SK-N-SH (cell line): ENCODE data around the gene RAPGEF1. TPM values are rescaled to one million over a fixed set of nuclear protein-coding genes. Genes with fewer than 3 reads are reported as not detected.

ENCODE experiments used
- CTCF ChIA-PET: fragments of 300-600, 350-600 bp; formaldehyde crosslinking; extraction: SDS; loops from one replicate; lab custom pipeline; 2021; lab: Yijun Ruan, JAX
- POLR2A ChIA-PET: fragments of 350-600 bp; sonication (Branson Sonifier 250); formaldehyde crosslinking; extraction: SDS; loops from one replicate; lab custom pipeline; 2020; ENCODE audit warnings: antibody characterized with exemption, inconsistent platforms; lab: Yijun Ruan, JAX
- DNase-seq: peaks from one replicate; pipeline ENCODE4 v3.0.0; 2012
- H2AFZ ChIP-seq: fragments of 200-600 bp; sonication (generic); 2 replicates; pipeline ENCODE4 v1.8.1; 2016; ENCODE audit warnings: antibody characterized with exemption, mild to moderate bottlenecking, low read depth
- H3F3A ChIP-seq: fragments of 200-600 bp; sonication (generic); replicated peaks from 2 replicates; pipeline ENCODE3; 2016; ENCODE audit warnings: antibody characterized with exemption, mild to moderate bottlenecking; ENCODE audit not compliant: insufficient read depth
- H3K27ac ChIP-seq, 2 experiments: fragments of 200-500 bp in 1 of 2; fragments of 200-600 bp in 1 of 2; sonication (Bioruptor generic) in 1 of 2; sonication (generic), shearing (Covaris generic) in 1 of 2; 2 replicates each; pipeline versions ENCODE4 v1.5.1 to v1.6.1; 2014 to 2016; ENCODE audit warnings: low read depth in 2 of 2, inconsistent platforms in 1 of 2, low read length in 1 of 2, mild to moderate bottlenecking in 1 of 2, mixed read lengths in 1 of 2
- H3K27me3 ChIP-seq: fragments of 200-600 bp; sonication (generic), shearing (Covaris generic); 2 replicates; pipeline ENCODE4 v1.6.1; 2016; ENCODE audit warnings: mixed run types; ENCODE audit not compliant: insufficient read depth
- H3K36me3 ChIP-seq, 2 experiments: fragments of 200-500 bp in 1 of 2; fragments of 200-600 bp in 1 of 2; sonication (Bioruptor generic) in 1 of 2; sonication (generic) in 1 of 2; replicated peaks in 1 of 2; 2 replicates each; pipeline versions ENCODE3 to v1.5.1; 2014 to 2016; ENCODE audit warnings: low read length in 1 of 2, mild to moderate bottlenecking in 1 of 2; ENCODE audit not compliant: insufficient read depth in 2 of 2, control insufficient read depth in 1 of 2
- H3K4me1 ChIP-seq, 2 experiments: fragments of 200-500 bp in 1 of 2; fragments of 200-600 bp in 1 of 2; sonication (Bioruptor generic) in 1 of 2; sonication (generic), shearing (Covaris generic) in 1 of 2; 2 replicates each; pipeline versions ENCODE4 v1.5.1 to v1.6.1; 2014 to 2016; ENCODE audit warnings: low read depth in 1 of 2, low read length in 1 of 2, mixed run types in 1 of 2; ENCODE audit not compliant: insufficient read depth in 2 of 2, control insufficient read depth in 1 of 2
- H3K4me2 ChIP-seq: fragments of 200-600 bp; sonication (generic), shearing (Covaris generic); 2 replicates; pipeline ENCODE4 v1.6.1; 2017; ENCODE audit warnings: mixed run types
- H3K4me3 ChIP-seq, 2 experiments: fragments of 200-500 bp in 1 of 2; fragments of 200-600 bp in 1 of 2; sonication (Bioruptor generic) in 1 of 2; sonication (generic), shearing (Covaris generic) in 1 of 2; 2 replicates each; pipeline versions ENCODE4 v1.5.1 to v1.8.1; 2014 to 2016; ENCODE audit warnings: low read depth in 2 of 2, inconsistent platforms in 1 of 2, low read length in 1 of 2, mild to moderate bottlenecking in 1 of 2, mixed read lengths in 1 of 2, moderate library complexity in 1 of 2
- H3K79me2 ChIP-seq: fragments of 200-600 bp; sonication (generic); 2 replicates; pipeline ENCODE4 v1.8.1; 2017; ENCODE audit warnings: mild to moderate bottlenecking; ENCODE audit not compliant: insufficient read depth
- H3K9ac ChIP-seq: fragments of 200-600 bp; sonication (generic); 2 replicates; pipeline ENCODE4 v1.6.1; 2017; ENCODE audit warnings: mixed run types
- H3K9me2 ChIP-seq: fragments of 200-600 bp; sonication (generic); 2 replicates; pipeline ENCODE4 v1.6.1; 2017; ENCODE audit warnings: mixed run types
- H3K9me3 ChIP-seq: fragments of 200-600 bp; sonication (generic); 2 replicates; pipeline ENCODE4 v1.6.1; 2017; ENCODE audit warnings: mixed run types, mild to moderate bottlenecking, moderate library complexity
- H4K20me1 ChIP-seq: fragments of 200-600 bp; sonication (generic); 2 replicates; pipeline ENCODE4 v1.6.1; 2017; ENCODE audit warnings: mild to moderate bottlenecking, mixed run types; ENCODE audit not compliant: insufficient read depth
- EZH2phosphoT487 ChIP-seq: fragments of 200-600 bp; sonication (generic); IDR thresholded peaks from 2 replicates; pipeline ENCODE4 v1.6.1; 2017; ENCODE audit warnings: low read depth, mixed run types, mild to moderate bottlenecking, antibody characterized with exemption, moderate library complexity, borderline replicate concordance
- FOSL2 ChIP-seq: IDR thresholded peaks from 2 replicates; pipeline ENCODE4 v1.4.0; 2012; ENCODE audit warnings: low read depth, mild to moderate bottlenecking, moderate library complexity, borderline replicate concordance
- FOXJ3 ChIP-seq: sonication (generic); formaldehyde crosslinking; IDR thresholded peaks from 2 replicates; pipeline ENCODE4 v1.5.1; 2020; ENCODE audit warnings: mild to moderate bottlenecking, missing genetic modification reagents
- GABPA ChIP-seq: IDR thresholded peaks from 2 replicates; pipeline ENCODE4 v1.4.0; 2012; ENCODE audit warnings: low read depth, mild to moderate bottlenecking
- GATA2 ChIP-seq: sonication (generic); formaldehyde crosslinking; IDR thresholded peaks from 2 replicates; pipeline ENCODE4 v1.5.0; 2020; ENCODE audit warnings: mild to moderate bottlenecking, missing genetic modification reagents
- NFIC ChIP-seq: IDR thresholded peaks from 2 replicates; pipeline ENCODE4 v1.4.0; 2012; ENCODE audit warnings: borderline replicate concordance
- NRF1 ChIP-seq: IDR thresholded peaks from 2 replicates; pipeline ENCODE4 v1.6.1; 2012; ENCODE audit warnings: low read depth, mild to moderate bottlenecking, low read length
- RAD21 ChIP-seq: IDR thresholded peaks from 2 replicates; pipeline ENCODE4 v1.6.1; 2012; ENCODE audit warnings: mild to moderate bottlenecking, low read length
- RCOR1 ChIP-seq: fragments of 150-350 bp; IDR thresholded peaks from 2 replicates; pipeline ENCODE4 v1.6.1; 2017; ENCODE audit warnings: antibody characterized with exemption, low read length
- RFX5 ChIP-seq: IDR thresholded peaks from 2 replicates; pipeline ENCODE4 v1.6.1; 2012; ENCODE audit warnings: mild to moderate bottlenecking, improper control_type of control experiment, low read length
- RXRA ChIP-seq: IDR thresholded peaks from 2 replicates; pipeline ENCODE4 v1.4.0; 2012; ENCODE audit warnings: low read depth, mild to moderate bottlenecking, borderline replicate concordance
- YY1 ChIP-seq: IDR thresholded peaks from 2 replicates; pipeline ENCODE4 v1.4.0; 2012; ENCODE audit warnings: low read depth, mild to moderate bottlenecking
- WGBS: methylation state at CpG from one replicate; pipeline ENCODE4 v1.1.6; 2017; ENCODE audit warnings: low lambda C conversion rate; 5-methylcytosine and 5-hydroxymethylcytosine counted together
- polyA plus RNA-seq, 3 experiments: library from polyadenylated mRNA; depleted of rRNA; stranded (reverse); fragments of >200 nt; gene quantifications; 2 replicates each; pipeline ENCODE4 v1.2.3, GENCODE V29; 2012
- TF ChIP-seq, protein P1 (sequence below): IDR thresholded peaks from 2 replicates; pipeline ENCODE4 v1.4.0; 2012; ENCODE audit warnings: low read depth
- TF ChIP-seq, protein P2 (sequence below): IDR thresholded peaks from 2 replicates; pipeline ENCODE4 v1.4.0; 2012; ENCODE audit warnings: low read depth, borderline replicate concordance
- TF ChIP-seq, protein P3 (sequence below): fragments of 150-350 bp; IDR thresholded peaks from 2 replicates; pipeline ENCODE4 v1.6.1; 2016; ENCODE audit warnings: mild to moderate bottlenecking, low read depth, low read length
- TF ChIP-seq, protein P4 (sequence below): fragments of 200-600 bp; sonication (generic); IDR thresholded peaks from 2 replicates; pipeline ENCODE4 v1.6.1; 2017; ENCODE audit warnings: antibody characterized with exemption, mild to moderate bottlenecking, moderate library complexity
- TF ChIP-seq, protein P5 (sequence below): fragments of 150-350 bp; IDR thresholded peaks from 2 replicates; pipeline ENCODE4 v1.6.1; 2017; ENCODE audit warnings: antibody characterized with exemption, low read length, low read depth, borderline replicate concordance

Gene RAPGEF1
- polyA plus RNA-seq, 1 of the 3 experiments (the other 2 are of a cell fraction), result 26.2 TPM

DNA sequence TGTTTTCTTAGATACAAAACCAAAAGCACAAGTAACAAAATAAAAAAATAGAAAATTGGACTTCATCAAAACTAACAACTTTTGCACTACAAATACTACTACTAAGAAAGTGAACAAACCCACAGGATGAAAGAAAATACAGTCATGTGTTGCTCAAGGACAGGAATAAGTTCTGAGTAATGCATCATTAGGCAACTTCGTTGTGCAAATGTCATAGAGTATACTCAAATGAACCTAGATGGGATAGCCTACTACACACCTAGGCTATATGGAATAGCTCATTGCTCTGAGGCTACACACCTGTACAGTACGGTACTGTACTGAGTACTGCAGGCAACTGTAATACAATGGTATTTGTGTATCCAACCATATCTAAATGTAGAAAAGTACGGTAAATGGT, 88.3 kb downstream of the RAPGEF1 start:
- Histone ChIP-seq H3K9me2 (no peaks in the 10 kb centered on the region), H3K36me3 (peaks cover 8 to 9% of the 10 kb centered on the region in 2 experiments), H4K20me1 (peaks cover 12% of the 10 kb centered on the region; the same call in 1 of the 2 replicates), H3K27me3 (no peaks in the 10 kb centered on the region), H3K9me3 (no peaks in the 10 kb centered on the region), H3K4me3 (no peak overlapping the region), H2AFZ (no peak overlapping the region), H3K4me1 (no peaks in the 10 kb centered on the region; a peak in 1 of 4 replicates), H3F3A (no peaks in the 10 kb centered on the region), H3K27ac (no peak overlapping the region), H3K79me2 (peaks cover 29% of the 10 kb centered on the region), H3K9ac (no peak overlapping the region), H3K4me2 (no peak overlapping the region)
- ChIA-PET CTCF (interaction anchor here (1.4 kb wide), 1 partner anchor 9 kb away, joined by 7 read pairs; no protein-coding TSS in a partner anchor), POLR2A (no interaction called here)
- WGBS, result 78% methylated on average over 3 of the region's 3 CpGs
- TF ChIP-seq EZH2phosphoT487, result no peak
- TF ChIP-seq, protein P1, sequence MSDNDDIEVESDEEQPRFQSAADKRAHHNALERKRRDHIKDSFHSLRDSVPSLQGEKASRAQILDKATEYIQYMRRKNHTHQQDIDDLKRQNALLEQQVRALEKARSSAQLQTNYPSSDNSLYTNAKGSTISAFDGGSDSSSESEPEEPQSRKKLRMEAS, result no peak
- TF ChIP-seq YY1, result no peak
- no peak for TF ChIP-seq RAD21
- no peak for DNase-seq

DNA sequence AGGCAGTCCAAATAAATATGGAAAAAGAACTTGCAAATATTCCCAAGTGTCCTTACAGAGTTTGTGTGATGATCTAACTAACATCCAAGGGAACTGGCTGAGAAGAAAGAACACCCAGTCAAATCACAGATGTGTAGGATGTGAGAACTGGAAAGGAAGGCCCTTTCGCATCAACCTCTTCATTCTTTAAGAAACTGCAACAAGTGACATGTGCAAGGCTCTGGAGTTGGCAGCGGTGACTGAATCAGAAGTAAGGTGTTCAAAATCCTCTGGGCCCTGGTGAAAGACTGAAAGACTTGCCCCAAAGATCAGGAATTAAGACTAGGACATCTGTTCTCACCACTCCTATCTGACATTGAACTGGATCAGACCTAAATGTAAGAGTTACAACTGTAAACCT, 88.7 kb downstream of the RAPGEF1 start:
- TF ChIP-seq RFX5 (no peak), RXRA (no peak), EZH2phosphoT487 (no peak), FOXJ3 (CRISPR knock-in tag) (no peak), NFIC (no peak), FOSL2 (no peak), RCOR1 (no peak), GABPA (no peak), RAD21 (no peak), NRF1 (no peak), GATA2 (CRISPR knock-in tag) (no peak)
- TF ChIP-seq, protein P2, sequence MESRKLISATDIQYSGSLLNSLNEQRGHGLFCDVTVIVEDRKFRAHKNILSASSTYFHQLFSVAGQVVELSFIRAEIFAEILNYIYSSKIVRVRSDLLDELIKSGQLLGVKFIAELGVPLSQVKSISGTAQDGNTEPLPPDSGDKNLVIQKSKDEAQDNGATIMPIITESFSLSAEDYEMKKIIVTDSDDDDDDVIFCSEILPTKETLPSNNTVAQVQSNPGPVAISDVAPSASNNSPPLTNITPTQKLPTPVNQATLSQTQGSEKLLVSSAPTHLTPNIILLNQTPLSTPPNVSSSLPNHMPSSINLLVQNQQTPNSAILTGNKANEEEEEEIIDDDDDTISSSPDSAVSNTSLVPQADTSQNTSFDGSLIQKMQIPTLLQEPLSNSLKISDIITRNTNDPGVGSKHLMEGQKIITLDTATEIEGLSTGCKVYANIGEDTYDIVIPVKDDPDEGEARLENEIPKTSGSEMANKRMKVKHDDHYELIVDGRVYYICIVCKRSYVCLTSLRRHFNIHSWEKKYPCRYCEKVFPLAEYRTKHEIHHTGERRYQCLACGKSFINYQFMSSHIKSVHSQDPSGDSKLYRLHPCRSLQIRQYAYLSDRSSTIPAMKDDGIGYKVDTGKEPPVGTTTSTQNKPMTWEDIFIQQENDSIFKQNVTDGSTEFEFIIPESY, result no peak
- TF ChIP-seq, protein P3, sequence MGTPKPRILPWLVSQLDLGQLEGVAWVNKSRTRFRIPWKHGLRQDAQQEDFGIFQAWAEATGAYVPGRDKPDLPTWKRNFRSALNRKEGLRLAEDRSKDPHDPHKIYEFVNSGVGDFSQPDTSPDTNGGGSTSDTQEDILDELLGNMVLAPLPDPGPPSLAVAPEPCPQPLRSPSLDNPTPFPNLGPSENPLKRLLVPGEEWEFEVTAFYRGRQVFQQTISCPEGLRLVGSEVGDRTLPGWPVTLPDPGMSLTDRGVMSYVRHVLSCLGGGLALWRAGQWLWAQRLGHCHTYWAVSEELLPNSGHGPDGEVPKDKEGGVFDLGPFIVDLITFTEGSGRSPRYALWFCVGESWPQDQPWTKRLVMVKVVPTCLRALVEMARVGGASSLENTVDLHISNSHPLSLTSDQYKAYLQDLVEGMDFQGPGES, result no peak
- TF ChIP-seq, protein P4, sequence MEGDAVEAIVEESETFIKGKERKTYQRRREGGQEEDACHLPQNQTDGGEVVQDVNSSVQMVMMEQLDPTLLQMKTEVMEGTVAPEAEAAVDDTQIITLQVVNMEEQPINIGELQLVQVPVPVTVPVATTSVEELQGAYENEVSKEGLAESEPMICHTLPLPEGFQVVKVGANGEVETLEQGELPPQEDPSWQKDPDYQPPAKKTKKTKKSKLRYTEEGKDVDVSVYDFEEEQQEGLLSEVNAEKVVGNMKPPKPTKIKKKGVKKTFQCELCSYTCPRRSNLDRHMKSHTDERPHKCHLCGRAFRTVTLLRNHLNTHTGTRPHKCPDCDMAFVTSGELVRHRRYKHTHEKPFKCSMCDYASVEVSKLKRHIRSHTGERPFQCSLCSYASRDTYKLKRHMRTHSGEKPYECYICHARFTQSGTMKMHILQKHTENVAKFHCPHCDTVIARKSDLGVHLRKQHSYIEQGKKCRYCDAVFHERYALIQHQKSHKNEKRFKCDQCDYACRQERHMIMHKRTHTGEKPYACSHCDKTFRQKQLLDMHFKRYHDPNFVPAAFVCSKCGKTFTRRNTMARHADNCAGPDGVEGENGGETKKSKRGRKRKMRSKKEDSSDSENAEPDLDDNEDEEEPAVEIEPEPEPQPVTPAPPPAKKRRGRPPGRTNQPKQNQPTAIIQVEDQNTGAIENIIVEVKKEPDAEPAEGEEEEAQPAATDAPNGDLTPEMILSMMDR, result no peak
- TF ChIP-seq, protein P5, sequence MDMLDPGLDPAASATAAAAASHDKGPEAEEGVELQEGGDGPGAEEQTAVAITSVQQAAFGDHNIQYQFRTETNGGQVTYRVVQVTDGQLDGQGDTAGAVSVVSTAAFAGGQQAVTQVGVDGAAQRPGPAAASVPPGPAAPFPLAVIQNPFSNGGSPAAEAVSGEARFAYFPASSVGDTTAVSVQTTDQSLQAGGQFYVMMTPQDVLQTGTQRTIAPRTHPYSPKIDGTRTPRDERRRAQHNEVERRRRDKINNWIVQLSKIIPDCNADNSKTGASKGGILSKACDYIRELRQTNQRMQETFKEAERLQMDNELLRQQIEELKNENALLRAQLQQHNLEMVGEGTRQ, result no peak
- TF ChIP-seq, protein P1, result no peak
- Histone ChIP-seq H3K27ac (no peak overlapping the region), H3F3A (no peaks in the 10 kb centered on the region), H3K4me3 (no peak overlapping the region), H3K36me3 (peaks cover 8 to 9% of the 10 kb centered on the region in 2 experiments), H3K79me2 (peaks cover 25% of the 10 kb centered on the region), H2AFZ (no peak overlapping the region), H3K27me3 (no peaks in the 10 kb centered on the region), H3K4me2 (no peak overlapping the region), H4K20me1 (peaks cover 15% of the 10 kb centered on the region; the same call in 1 of the 2 replicates), H3K9me2 (no peaks in the 10 kb centered on the region), H3K4me1 (no peaks in the 10 kb centered on the region), H3K9ac (no peak overlapping the region), H3K9me3 (no peaks in the 10 kb centered on the region)
- CTCF ChIA-PET, result interaction anchor here (0.6 to 0.8 kb wide), 2 partner anchors 13 to 239 kb away, joined by 3 read pairs; no protein-coding TSS in a partner anchor
- POLR2A ChIA-PET, result no interaction called here
- DNase-seq, result no peak
- WGBS, result 98% methylated on average over 2 of the region's 2 CpGs
